DND-41 (cell line): ENCODE measurements around the gene KRTAP4-6.
"Not testable (repeated sequence)": the region's sequence is repeated elsewhere in the genome, so short reads cannot be mapped to it uniquely, and the experiment has no call there.

ENCODE experiments used
- ATAC-seq: fragments of 200-7000 bp; cut with Tn5 transposase; 3 replicates; pipeline ENCODE4 v1.9.1; 2021; ENCODE audit warnings: low read depth; ENCODE audit not compliant: insufficient read depth
- DNase-seq: peaks from one replicate; pipeline ENCODE4 v3.0.0-alpha.2; 2020
- H2AFZ ChIP-seq: 2 replicates; pipeline ENCODE4 v1.6.0; 2012; ENCODE audit warnings: low read depth, low read length
- H3K27ac ChIP-seq: 2 replicates; pipeline ENCODE4 v1.5.1; 2012; ENCODE audit warnings: low read length, inconsistent platforms
- H3K27me3 ChIP-seq: fragments of 200-600 bp; sonication (generic); 2 replicates; pipeline ENCODE4 v1.6.0; 2012; ENCODE audit warnings: low read length, mild to moderate bottlenecking, inconsistent platforms; ENCODE audit not compliant: insufficient read depth, poor library complexity
- H3K36me3 ChIP-seq: 2 replicates; pipeline ENCODE4 v1.5.1; 2012; ENCODE audit warnings: low read length, inconsistent platforms; ENCODE audit not compliant: insufficient read depth
- H3K4me1 ChIP-seq: 2 replicates; pipeline ENCODE4 v1.5.1; 2012; ENCODE audit warnings: mild to moderate bottlenecking, low read length; ENCODE audit not compliant: insufficient read depth
- H3K4me2 ChIP-seq: 2 replicates; pipeline ENCODE4 v1.6.0; 2012; ENCODE audit warnings: mild to moderate bottlenecking, moderate library complexity, low read length, inconsistent platforms; ENCODE audit not compliant: insufficient read depth
- H3K4me3 ChIP-seq, 2 experiments: fragments of 200-600 bp in 1 of 2; shearing (Covaris generic) in 1 of 2; 2 replicates each; pipeline ENCODE4 v1.5.1; 2012 to 2016; ENCODE audit warnings: inconsistent platforms in 2 of 2, low read length in 2 of 2, mild to moderate bottlenecking in 2 of 2, low read depth in 1 of 2, moderate library complexity in 1 of 2
- H3K79me2 ChIP-seq: 2 replicates; pipeline ENCODE4 v1.6.0; 2012; ENCODE audit warnings: low read length, inconsistent platforms; ENCODE audit not compliant: insufficient read depth
- H3K9ac ChIP-seq: 2 replicates; pipeline ENCODE4 v1.6.0; 2012; ENCODE audit warnings: low read depth, mild to moderate bottlenecking, inconsistent platforms, low read length, moderate library complexity
- H3K9me3 ChIP-seq: 2 replicates; pipeline ENCODE4 v1.5.1; 2012; ENCODE audit warnings: low read length, moderate library complexity, mild to moderate bottlenecking, inconsistent platforms; ENCODE audit not compliant: insufficient read depth, severe bottlenecking
- H4K20me1 ChIP-seq: 2 replicates; pipeline ENCODE4 v1.6.0; 2012; ENCODE audit warnings: low read length; ENCODE audit not compliant: insufficient read depth
- CTCF ChIP-seq: IDR thresholded peaks from 2 replicates; pipeline ENCODE4 v1.5.1; 2012; ENCODE audit warnings: borderline replicate concordance, low read length, moderate library complexity, mild to moderate bottlenecking; ENCODE audit not compliant: poor library complexity, severe bottlenecking; ENCODE audit errors: extremely low read depth
- EZH2 ChIP-seq: IDR thresholded peaks from 3 replicates; pipeline ENCODE4 v1.6.1; 2012; ENCODE audit warnings: borderline replicate concordance, low read depth, mild to moderate bottlenecking, moderate library complexity, low read length, inconsistent platforms; ENCODE audit not compliant: severe bottlenecking

KRTAP4-6 gene

GRCh38 chr17:41121742-41122141, 18.6 kb downstream of the KRTAP4-6 start:
- no peaks in the 10 kb centered on the region for H3K9me3 ChIP-seq
- TF ChIP-seq CTCF (no peak), EZH2 (no peak)
- H3K4me1 ChIP-seq = no peaks in the 10 kb centered on the region
- DNase-seq (no peak), ATAC-seq (no peak)
- H3K79me2 ChIP-seq = no peaks in the 10 kb centered on the region
- peaks cover 2% of the 10 kb centered on the region for H3K27me3 ChIP-seq
- no peak overlapping the region for H3K4me3 ChIP-seq
- no peak overlapping the region for H2AFZ ChIP-seq
- H3K4me2 ChIP-seq = no peak overlapping the region
- no peaks in the 10 kb centered on the region for H3K36me3 ChIP-seq
- no peak overlapping the region for H3K27ac ChIP-seq
- no peak overlapping the region for H3K9ac ChIP-seq
- H4K20me1 ChIP-seq = no peaks in the 10 kb centered on the region

GRCh38 chr17:41119696-41120690, 20.4 kb downstream of the KRTAP4-6 start:
- not testable (repeated sequence) for H3K27me3 ChIP-seq, H4K20me1 ChIP-seq, DNase-seq, H3K9ac ChIP-seq, H3K4me3 ChIP-seq, H3K9me3 ChIP-seq, H3K27ac ChIP-seq, H3K79me2 ChIP-seq, H3K4me2 ChIP-seq, ATAC-seq, H3K4me1 ChIP-seq, H3K36me3 ChIP-seq, H2AFZ ChIP-seq

- Histone ChIP-seq H3K4me2 (no peak overlapping the region), H3K27me3 (peaks cover 5% of the 10 kb centered on the region), H3K79me2 (no peaks in the 10 kb centered on the region), H3K9ac (no peak overlapping the region), H3K4me1 (no peaks in the 10 kb centered on the region), H3K27ac (no peak overlapping the region), H4K20me1 (no peaks in the 10 kb centered on the region), H3K9me3 (no peaks in the 10 kb centered on the region), H3K4me3 (no peak overlapping the region), H3K36me3 (no peaks in the 10 kb centered on the region), H2AFZ (no peak overlapping the region)
- DNase-seq (no peak), ATAC-seq (no peak)
- no peak for TF ChIP-seq CTCF
- no peak for TF ChIP-seq EZH2
Observed at GRCh38 chr17:41118721-41119120, 21.6 kb downstream of the KRTAP4-6 start.

GRCh38 chr17:41117846-41118386, 22.4 kb downstream of the KRTAP4-6 start, which contains the start of gene KRTAP4-11:
Gene KRTAP4-11, minus strand, starts transcription at chr17:41118373. Its CDS starts 58 bp downstream, at chr17:41118315.
- H3K36me3 ChIP-seq, H3K9ac ChIP-seq, H3K79me2 ChIP-seq, H3K9me3 ChIP-seq, ATAC-seq, DNase-seq, H3K27me3 ChIP-seq, H2AFZ ChIP-seq, H4K20me1 ChIP-seq, H3K4me2 ChIP-seq, H3K4me1 ChIP-seq, H3K4me3 ChIP-seq, H3K27ac ChIP-seq: not testable (repeated sequence)
